GM12878 (cell line): ENCODE measurements around the gene CNTN4. TPM values are rescaled to one million over a fixed set of nuclear protein-coding genes. Genes with fewer than 3 reads are reported as not detected.

Experiments used
- ATAC-seq: fragments of 200-7000 bp; cut with Tn5 transposase; 3 replicates; pipeline ENCODE4 v1.9.1; 2020; ENCODE audit warnings: mild to moderate bottlenecking, moderate library complexity
- BruUV-seq: library from RNA; stranded (reverse); fragments of 400-500 nt; replicated peaks from 2 replicates; lab custom pipeline; 2021; lab: Mats Ljungman, UMichigan
- CTCF ChIA-PET: fragments of 300-600 bp; sonication (Branson Sonifier 250); formaldehyde crosslinking; extraction: SDS; loops from one replicate; lab custom pipeline; 2021; ENCODE audit warnings: inconsistent platforms; lab: Yijun Ruan, JAX
- POLR2A ChIA-PET: fragments of 350-600 bp; formaldehyde crosslinking; extraction: SDS; loops from one replicate; lab custom pipeline; 2021; ENCODE audit warnings: inconsistent platforms; lab: Charles Lee
- RAD21 ChIA-PET: fragments of 300-600 bp; sonication (Branson Sonifier 250); formaldehyde crosslinking; loops from one replicate; lab custom pipeline; 2023; ENCODE audit warnings: antibody characterized with exemption; ENCODE audit not compliant: unreplicated experiment; lab: Charles Lee
- SMC1A ChIA-PET: fragments of 300-600 bp; sonication (Branson Sonifier 250); formaldehyde crosslinking; loops from one replicate; lab custom pipeline; 2023; ENCODE audit not compliant: unreplicated experiment, uncharacterized antibody; lab: Charles Lee
- DNase-seq: peaks from one replicate; pipeline ENCODE4 v3.0.0-alpha.2; 2011; ENCODE audit warnings: low read depth, low spot score
- FAIRE-seq: peaks from 3 replicates; lab custom pipeline; 2011; peaks lifted over from hg19 to GRCh38; lab: Jason Lieb, UNC
- H2AFZ ChIP-seq: 2 replicates; pipeline ENCODE4 v1.6.0; 2011; ENCODE audit warnings: low read depth, low read length, control low read depth; ENCODE audit not compliant: control insufficient read depth
- H3K27ac ChIP-seq: 2 replicates; pipeline ENCODE4 v1.5.1; 2011; ENCODE audit warnings: control low read depth; ENCODE audit not compliant: control insufficient read depth, insufficient read depth
- H3K27me3 ChIP-seq, 2 experiments: replicated peaks in 1 of 2; 2 replicates each; pipeline versions ENCODE4 v1.6.0 to v1.6.1; 2011; ENCODE audit warnings: low read length in 1 of 2; ENCODE audit not compliant: control insufficient read depth in 2 of 2, insufficient read depth in 2 of 2
- H3K36me3 ChIP-seq, 2 experiments: 2 replicates each; pipeline ENCODE4 v1.5.1; 2011; ENCODE audit warnings: low read length in 1 of 2; ENCODE audit not compliant: control insufficient read depth in 2 of 2, insufficient read depth in 2 of 2
- H3K4me1 ChIP-seq: 2 replicates; pipeline ENCODE4 v1.6.1; 2011; ENCODE audit warnings: mild to moderate bottlenecking, low read length, moderate library complexity, mixed read lengths; ENCODE audit not compliant: control insufficient read depth, insufficient read depth
- H3K4me2 ChIP-seq: 2 replicates; pipeline ENCODE4 v1.6.0; 2011; ENCODE audit warnings: control low read depth; ENCODE audit not compliant: control insufficient read depth, insufficient read depth
- H3K4me3 ChIP-seq: fragments of 200-600 bp; sonication (generic); 2 replicates; pipeline ENCODE4 v1.5.1; 2016
- H3K79me2 ChIP-seq: 2 replicates; pipeline ENCODE4 v1.6.0; 2011; ENCODE audit warnings: low read length; ENCODE audit not compliant: control insufficient read depth, insufficient read depth
- H3K9ac ChIP-seq: 2 replicates; pipeline ENCODE4 v1.8.0; 2011; ENCODE audit warnings: low read length, control low read depth, mixed read lengths; ENCODE audit not compliant: control insufficient read depth, insufficient read depth
- H3K9me3 ChIP-seq: replicated peaks from 3 replicates; pipeline ENCODE4 v1.5.1; 2011; ENCODE audit warnings: mild to moderate bottlenecking, low read length; ENCODE audit not compliant: control insufficient read depth, insufficient read depth
- H4K20me1 ChIP-seq: 2 replicates; pipeline ENCODE4 v1.6.0; 2011; ENCODE audit not compliant: control insufficient read depth, insufficient read depth
- BMI1 ChIP-seq: fragments of 450-650 bp; IDR thresholded peaks from 2 replicates; pipeline ENCODE4 v1.6.1; 2016; ENCODE audit warnings: mild to moderate bottlenecking, moderate library complexity, borderline replicate concordance
- BRCA1 ChIP-seq: IDR thresholded peaks from 2 replicates; pipeline ENCODE4 v1.6.1; 2011; ENCODE audit warnings: low read depth, low read length, improper control_type of control experiment
- HDAC6 ChIP-seq: fragments of 200-600 bp; sonication (generic); IDR thresholded peaks from one replicate; pipeline ENCODE4 v1.8.0; 2017; ENCODE audit warnings: antibody characterized with exemption; ENCODE audit not compliant: unreplicated experiment
- IKZF1 ChIP-seq: fragments of 450-650 bp; conservative IDR thresholded peaks from 2 replicates; pipeline ENCODE4 v1.6.1; 2017; ENCODE audit warnings: antibody characterized with exemption, mild to moderate bottlenecking
- IKZF2 ChIP-seq, 2 experiments: fragments of 450-650 bp; IDR thresholded peaks; 2 replicates each; pipeline ENCODE4 v1.6.1; 2017; ENCODE audit warnings: mild to moderate bottlenecking in 2 of 2, moderate library complexity in 2 of 2
- LARP7 ChIP-seq: fragments of 450-650 bp; IDR thresholded peaks from 2 replicates; pipeline ENCODE4 v1.6.1; 2017; ENCODE audit warnings: mild to moderate bottlenecking
- MLLT1 ChIP-seq: fragments of 450-650 bp; IDR thresholded peaks from 2 replicates; pipeline ENCODE4 v1.6.1; 2016; ENCODE audit warnings: mild to moderate bottlenecking
- MXI1 ChIP-seq: fragments of 150-350 bp; IDR thresholded peaks from 2 replicates; pipeline ENCODE4 v1.6.1; 2011; ENCODE audit warnings: low read depth, mild to moderate bottlenecking, inconsistent platforms, low read length, improper control_type of control experiment
- MYB ChIP-seq: fragments of 150-350 bp; IDR thresholded peaks from 2 replicates; pipeline ENCODE4 v1.6.1; 2014; ENCODE audit warnings: mild to moderate bottlenecking, low read depth, low read length, borderline replicate concordance
- NFIC ChIP-seq: IDR thresholded peaks from 2 replicates; pipeline ENCODE4 v1.6.1; 2012; ENCODE audit warnings: low read depth, mild to moderate bottlenecking, inconsistent platforms, low read length, moderate library complexity
- PKNOX1 ChIP-seq: fragments of 450-650 bp; IDR thresholded peaks from 2 replicates; pipeline ENCODE4 v1.6.1; 2016; ENCODE audit warnings: mild to moderate bottlenecking
- POLR2A ChIP-seq: IDR thresholded peaks from 2 replicates; pipeline ENCODE4 v1.6.1; 2011; ENCODE audit warnings: low read depth, mild to moderate bottlenecking, low read length
- RAD51 ChIP-seq: fragments of 450-650 bp; IDR thresholded peaks from 2 replicates; pipeline ENCODE4 v1.6.1; 2016; ENCODE audit warnings: moderate library complexity, mild to moderate bottlenecking, inconsistent platforms
- RELA ChIP-seq: fragments of 450-650 bp; IDR thresholded peaks from 2 replicates; pipeline ENCODE4 v1.8.0; 2014; ENCODE audit warnings: borderline replicate concordance; ENCODE audit not compliant: partially characterized antibody
- SMAD5 ChIP-seq: IDR thresholded peaks from 2 replicates; pipeline ENCODE4 v1.6.1; 2016; ENCODE audit warnings: antibody characterized with exemption, low read depth
- SRF ChIP-seq, 2 experiments: IDR thresholded peaks; 2 replicates each; pipeline ENCODE4 v1.6.1; 2011; ENCODE audit warnings: low read depth in 2 of 2, low read length in 2 of 2, mild to moderate bottlenecking in 1 of 2, moderate library complexity in 1 of 2
- TCF7 ChIP-seq: IDR thresholded peaks from 2 replicates; pipeline ENCODE4 v1.6.1; 2014; ENCODE audit warnings: antibody characterized with exemption, borderline replicate concordance
- WGBS: methylation state at CpG from one replicate; pipeline ENCODE4 v1.1.6; 2016; ENCODE audit warnings: low lambda C conversion rate; ENCODE audit not compliant: insufficient replicate concordance, insufficient coverage; ENCODE audit errors: missing lambda C conversion rate; 5-methylcytosine and 5-hydroxymethylcytosine counted together
- in situ Hi-C: fragments of 300-500 bp; cut with MboI; formaldehyde crosslinking; loops from 9 replicates; pipeline ENCODE4 v1.14.3; 2018; ENCODE audit warnings: mixed read lengths
- intact Hi-C: fragments of 100-400 bp; cut with micrococcal nuclease; formaldehyde crosslinking; loops from one replicate; pipeline ENCODE4 v1.14.2; 2022; ENCODE audit not compliant: unreplicated experiment
- polyA plus RNA-seq, 11 experiments: library from polyadenylated mRNA; depleted of rRNA in 4 of 11; unstranded in 6 of 11; stranded (reverse) in 5 of 11; fragments of >200 nt; fragmentation: Nextera tagmentation in 4 of 11; fragmentation: Illumina TruSeq in 1 of 11; extraction: Ambion mirVana in 4 of 11; extraction: Trizol in 1 of 11; gene quantifications; 1 replicate in 1 of 11; 2 replicates in 10 of 11; pipeline versions ENCODE4 v1.2.1 to v1.2.3, GENCODE V29; 2011 to 2016; ENCODE audit warnings: inconsistent platforms in 2 of 11, missing spikeins in 2 of 11, low read depth in 1 of 11
- total RNA-seq, 4 experiments: library from RNA; depleted of rRNA in 3 of 4; stranded (reverse); fragments of >200 nt in 3 of 4; fragmentation: Illumina TruSeq in 1 of 4; extraction: Trizol in 1 of 4; gene quantifications; 2 replicates each; pipeline versions ENCODE4 v1.2.1 to v1.2.3, GENCODE V29; 2013 to 2021

The CNTN4 gene
- total and polyA plus RNA-seq, 10 of the 15 experiments (the other 5 are each of a cell fraction or from before 2014, with no cell fraction given): 0.05 to 0.43 (median 0.15) TPM; not detected in 1

GRCh38 chr3:2525968-2526367, 427.3 kb downstream of the CNTN4 start (continued):
- TF ChIP-seq PKNOX1: no peak
- TF ChIP-seq NFIC: peak; percentile 57
- TF ChIP-seq LARP7: no peak
- no peak for TF ChIP-seq MXI1
- TF ChIP-seq SMAD5: no peak
- 0 out of 4 replicates have a peak, but pooled peaks of 1 of the 2 experiments have one; percentile 29 for TF ChIP-seq IKZF2 (IDR thresholded peaks at IDR 0.05)
- no peak for TF ChIP-seq MYB
- no peak for TF ChIP-seq RELA
- no peak for TF ChIP-seq POLR2A
- 0 out of 2 replicates have a peak, but pooled peaks have one; percentile 9 for TF ChIP-seq BMI1
- TF ChIP-seq TCF7: no peak
- TF ChIP-seq, all 136 proteins: peak for 8

GRCh38 chr3:2526926-2527325, 428.3 kb downstream of the CNTN4 start:
- no peaks in the 10 kb centered on the region for H3K79me2 ChIP-seq
- H3K27ac ChIP-seq: peak overlapping the region; percentile 45
- no peak overlapping the region for H2AFZ ChIP-seq
- intact Hi-C loops: loop anchor here (1.0 kb wide), 1 partner anchor 8 kb away; no protein-coding TSS in a partner anchor
- SMC1A ChIA-PET: interaction anchor here (1.0 to 2.2 kb wide), 4 partner anchors 10 to 97 kb away, joined by 3 to 11 read pairs (median 4); no protein-coding TSS in a partner anchor
- peak; percentile 49 for ATAC-seq
- H4K20me1 ChIP-seq: no peaks in the 10 kb centered on the region
- CTCF ChIA-PET: interaction anchor here (1.0 to 1.5 kb wide), 2 partner anchors 8 to 15 kb away, joined by 4 to 5 read pairs; no protein-coding TSS in a partner anchor
- H3K36me3 ChIP-seq: no peaks in the 10 kb centered on the region
- peaks cover 8% of the 10 kb centered on the region; the same call in 2 of the 3 replicates for H3K9me3 ChIP-seq
- H3K27me3 ChIP-seq: no peaks in the 10 kb centered on the region
- peak overlapping the region; percentile 61; the same call in 1 of the 2 replicates for H3K4me2 ChIP-seq
- in situ Hi-C loops: no loop called here
- RAD21 ChIA-PET: interaction anchor here (1.2 to 1.5 kb wide), 2 partner anchors 12 to 16 kb away, joined by 3 to 4 read pairs; no protein-coding TSS in a partner anchor
- no peak overlapping the region for H3K4me3 ChIP-seq
- no peak for DNase-seq
- peaks cover 12% of the 10 kb centered on the region for H3K4me1 ChIP-seq
- TF ChIP-seq RAD51: no peak
- no peak for TF ChIP-seq POLR2A
- no peak for TF ChIP-seq SRF (IDR thresholded peaks at IDR 0.05; ENCODE audit: low read depth in 2 of 2, low read length in 2 of 2)
- TF ChIP-seq IKZF1: no peak
- TF ChIP-seq BRCA1: no peak
- TF ChIP-seq MLLT1: no peak
- no peak for TF ChIP-seq HDAC6
- no peak for FAIRE-seq
- WGBS: 0% methylated on average over 1 of the region's 1 CpG
- H3K9ac ChIP-seq: 0 out of 2 replicates have a peak overlapping the region, but pooled peaks have one; percentile 3
- TSS peak; percentile 93 for BruUV-seq
- POLR2A ChIA-PET: no interaction called here
